ENCODE measurements around the gene MSRB1.

The MSRB1 gene

GRCh38 chr16:1983544-1984346, 40.7 kb upstream of the MSRB1 start, which contains the start of gene GFER:
GFER (plus strand) TSS chr16:1984193; CDS start chr16:1984219, 26 bp downstream.
- Histone ChIP-seq H3K4me3 (ENCODE audit: low read depth, low read length) (peak within 1 kb of the TSS; percentile 76), H3K4me1 (ENCODE audit: control insufficient read depth, insufficient read depth, low read length) (peaks cover 6% of the 10 kb centered on the region), H3K9me3 (ENCODE audit: control insufficient read depth, insufficient read depth, low read length) (no peaks in the 10 kb centered on the region), H3K9ac (ENCODE audit: low read depth, low read length) (peak within 1 kb of the TSS; percentile 79), H3K27me3 (ENCODE audit: control insufficient read depth, insufficient read depth, low read length) (peaks cover 45% of the 10 kb centered on the region), H3K36me3 (ENCODE audit: control insufficient read depth, insufficient read depth, low read length) (peaks cover 16% of the 10 kb centered on the region)

GRCh38 chr16:1982991-1983543, 40.1 kb upstream of the MSRB1 start:
- Histone ChIP-seq H3K4me3 (ENCODE audit: low read depth, low read length) (peak overlapping the region; percentile 66), H3K9ac (ENCODE audit: low read depth, low read length) (no peak overlapping the region), H3K27me3 (ENCODE audit: control insufficient read depth, insufficient read depth, low read length) (peaks cover 40% of the 10 kb centered on the region), H3K9me3 (ENCODE audit: control insufficient read depth, insufficient read depth, low read length) (no peaks in the 10 kb centered on the region), H3K36me3 (ENCODE audit: control insufficient read depth, insufficient read depth, low read length) (peaks cover 19% of the 10 kb centered on the region), H3K4me1 (ENCODE audit: control insufficient read depth, insufficient read depth, low read length) (peaks cover 6% of the 10 kb centered on the region)

GRCh38 chr16:1982013-1982433, 39.0 kb upstream of the MSRB1 start:
- Histone ChIP-seq H3K9me3 (ENCODE audit: control insufficient read depth, insufficient read depth, low read length) (no peaks in the 10 kb centered on the region), H3K27me3 (ENCODE audit: control insufficient read depth, insufficient read depth, low read length) (peaks cover 38% of the 10 kb centered on the region), H3K9ac (ENCODE audit: low read depth, low read length) (no peak overlapping the region), H3K4me1 (ENCODE audit: control insufficient read depth, insufficient read depth, low read length) (peaks cover 6% of the 10 kb centered on the region), H3K36me3 (ENCODE audit: control insufficient read depth, insufficient read depth, low read length) (peaks cover 27% of the 10 kb centered on the region), H3K4me3 (ENCODE audit: low read depth, low read length) (no peak overlapping the region)

- H3K4me1 ChIP-seq (ENCODE audit: control insufficient read depth, insufficient read depth, low read length), result peaks cover 6% of the 10 kb centered on the region
- H3K9me3 ChIP-seq (ENCODE audit: control insufficient read depth, insufficient read depth, low read length), result no peaks in the 10 kb centered on the region
- H3K36me3 ChIP-seq (ENCODE audit: control insufficient read depth, insufficient read depth, low read length), result peaks cover 30% of the 10 kb centered on the region
- no peak within 1 kb of the TSS for H3K9ac ChIP-seq (ENCODE audit: low read depth, low read length)
- H3K27me3 ChIP-seq (ENCODE audit: control insufficient read depth, insufficient read depth, low read length), result peaks cover 38% of the 10 kb centered on the region
- peak within 1 kb of the TSS; percentile 54 for H3K4me3 ChIP-seq (ENCODE audit: low read depth, low read length)
Observed at GRCh38 chr16:1981398-1981836, 38.4 kb upstream of the MSRB1 start, which contains the start of gene NOXO1. NOXO1 (minus strand) TSS chr16:1981469; CDS start chr16:1981179, 290 bp downstream.

GRCh38 chr16:1980770-1981087, 37.7 kb upstream of the MSRB1 start:
- peaks cover 38% of the 10 kb centered on the region for H3K27me3 ChIP-seq (ENCODE audit: control insufficient read depth, insufficient read depth, low read length)
- peaks cover 6% of the 10 kb centered on the region for H3K4me1 ChIP-seq (ENCODE audit: control insufficient read depth, insufficient read depth, low read length)
- no peak overlapping the region for H3K9ac ChIP-seq (ENCODE audit: low read depth, low read length)
- H3K9me3 ChIP-seq (ENCODE audit: control insufficient read depth, insufficient read depth, low read length), result no peaks in the 10 kb centered on the region
- H3K4me3 ChIP-seq (ENCODE audit: low read depth, low read length), result peak overlapping the region; percentile 54
- peaks cover 31% of the 10 kb centered on the region for H3K36me3 ChIP-seq (ENCODE audit: control insufficient read depth, insufficient read depth, low read length)

GRCh38 chr16:1980030-1980769, 37.2 kb upstream of the MSRB1 start:
- H3K9me3 ChIP-seq (ENCODE audit: control insufficient read depth, insufficient read depth, low read length), result no peaks in the 10 kb centered on the region
- peaks cover 6% of the 10 kb centered on the region for H3K4me1 ChIP-seq (ENCODE audit: control insufficient read depth, insufficient read depth, low read length)
- peaks cover 38% of the 10 kb centered on the region for H3K27me3 ChIP-seq (ENCODE audit: control insufficient read depth, insufficient read depth, low read length)
- H3K9ac ChIP-seq (ENCODE audit: low read depth, low read length), result peak overlapping the region; percentile 54
- H3K4me3 ChIP-seq (ENCODE audit: low read depth, low read length), result peak overlapping the region; percentile 54
- H3K36me3 ChIP-seq (ENCODE audit: control insufficient read depth, insufficient read depth, low read length), result peaks cover 30% of the 10 kb centered on the region

- H3K9me3 ChIP-seq (ENCODE audit: control insufficient read depth, insufficient read depth, low read length), result no peaks in the 10 kb centered on the region
- peaks cover 37% of the 10 kb centered on the region for H3K36me3 ChIP-seq (ENCODE audit: control insufficient read depth, insufficient read depth, low read length)
- H3K9ac ChIP-seq (ENCODE audit: low read depth, low read length), result peak overlapping the region; percentile 54
- peaks cover 4% of the 10 kb centered on the region for H3K4me1 ChIP-seq (ENCODE audit: control insufficient read depth, insufficient read depth, low read length)
- peak overlapping the region; percentile 54 for H3K4me3 ChIP-seq (ENCODE audit: low read depth, low read length)
- peaks cover 38% of the 10 kb centered on the region for H3K27me3 ChIP-seq (ENCODE audit: control insufficient read depth, insufficient read depth, low read length)
Observed at GRCh38 chr16:1979271-1980029, 36.5 kb upstream of the MSRB1 start.

- H3K4me1 ChIP-seq (ENCODE audit: control insufficient read depth, insufficient read depth, low read length), result peaks cover 4% of the 10 kb centered on the region
- H3K4me3 ChIP-seq (ENCODE audit: low read depth, low read length), result peak overlapping the region; percentile 54
- H3K9me3 ChIP-seq (ENCODE audit: control insufficient read depth, insufficient read depth, low read length), result no peaks in the 10 kb centered on the region
- no peak overlapping the region for H3K9ac ChIP-seq (ENCODE audit: low read depth, low read length)
- H3K27me3 ChIP-seq (ENCODE audit: control insufficient read depth, insufficient read depth, low read length), result peaks cover 38% of the 10 kb centered on the region
- H3K36me3 ChIP-seq (ENCODE audit: control insufficient read depth, insufficient read depth, low read length), result peaks cover 43% of the 10 kb centered on the region
Observed at GRCh38 chr16:1978476-1979120, 35.6 kb upstream of the MSRB1 start.

GRCh38 chr16:1977875-1978268, 34.9 kb upstream of the MSRB1 start:
- Histone ChIP-seq H3K36me3 (ENCODE audit: control insufficient read depth, insufficient read depth, low read length) (peaks cover 43% of the 10 kb centered on the region), H3K9ac (ENCODE audit: low read depth, low read length) (no peak overlapping the region), H3K9me3 (ENCODE audit: control insufficient read depth, insufficient read depth, low read length) (no peaks in the 10 kb centered on the region), H3K27me3 (ENCODE audit: control insufficient read depth, insufficient read depth, low read length) (peaks cover 34% of the 10 kb centered on the region), H3K4me3 (ENCODE audit: low read depth, low read length) (no peak overlapping the region), H3K4me1 (ENCODE audit: control insufficient read depth, insufficient read depth, low read length) (no peaks in the 10 kb centered on the region)

- peaks cover 27% of the 10 kb centered on the region for H3K27me3 ChIP-seq (ENCODE audit: control insufficient read depth, insufficient read depth, low read length)
- no peak overlapping the region for H3K4me3 ChIP-seq (ENCODE audit: low read depth, low read length)
- H3K36me3 ChIP-seq (ENCODE audit: control insufficient read depth, insufficient read depth, low read length), result peaks cover 43% of the 10 kb centered on the region
- no peaks in the 10 kb centered on the region for H3K9me3 ChIP-seq (ENCODE audit: control insufficient read depth, insufficient read depth, low read length)
- H3K4me1 ChIP-seq (ENCODE audit: control insufficient read depth, insufficient read depth, low read length), result no peaks in the 10 kb centered on the region
- no peak overlapping the region for H3K9ac ChIP-seq (ENCODE audit: low read depth, low read length)
Observed at GRCh38 chr16:1976951-1977874, 34.2 kb upstream of the MSRB1 start.
